HEK293T (cell line): ENCODE measurements around the gene NTN1.

ENCODE experiments used
- CTCF ChIA-PET: fragments of 350-600 bp; formaldehyde crosslinking; extraction: SDS; loops from one replicate; lab custom pipeline; 2021; ENCODE audit warnings: antibody characterized with exemption, inconsistent platforms; lab: Yijun Ruan, JAX
- POLR2A ChIA-PET: fragments of 350-600 bp; formaldehyde crosslinking; extraction: SDS; loops from one replicate; lab custom pipeline; 2020; ENCODE audit warnings: antibody characterized with exemption, inconsistent platforms; lab: Yijun Ruan, JAX
- DNase-seq: peaks from one replicate; pipeline ENCODE4 v3.0.0; 2012; ENCODE audit warnings: mixed read lengths; ENCODE audit errors: extremely low spot score
- ARNT ChIP-seq: fragments of 450-650 bp; IDR thresholded peaks from 2 replicates; pipeline ENCODE4 v1.6.1; 2017; ENCODE audit warnings: mild to moderate bottlenecking
- BHLHE40 ChIP-seq: fragments of 450-650 bp; IDR thresholded peaks from 2 replicates; pipeline ENCODE4 v1.6.1; 2016; ENCODE audit warnings: mild to moderate bottlenecking, moderate library complexity, borderline replicate concordance
- CTBP1 ChIP-seq: fragments of 450-650 bp; IDR thresholded peaks from 2 replicates; pipeline ENCODE4 v1.6.1; 2016; ENCODE audit warnings: borderline replicate concordance
- ELF4 ChIP-seq: fragments of 450-650 bp; IDR thresholded peaks from 2 replicates; pipeline ENCODE4 v1.6.1; 2017; ENCODE audit warnings: antibody characterized with exemption
- FOXA1 ChIP-seq: fragments of 450-650 bp; IDR thresholded peaks from 2 replicates; pipeline ENCODE4 v1.6.1; 2016; ENCODE audit warnings: mild to moderate bottlenecking
- FOXK2 ChIP-seq: fragments of 450-650 bp; IDR thresholded peaks from 2 replicates; pipeline ENCODE4 v1.6.1; 2016; ENCODE audit warnings: mild to moderate bottlenecking
- FOXM1 ChIP-seq: fragments of 450-650 bp; IDR thresholded peaks from 2 replicates; pipeline ENCODE4 v1.6.1; 2017; ENCODE audit warnings: mild to moderate bottlenecking, borderline replicate concordance
- HDGF ChIP-seq: fragments of 450-650 bp; IDR thresholded peaks from 2 replicates; pipeline ENCODE4 v1.6.1; 2017; ENCODE audit warnings: antibody characterized with exemption, borderline replicate concordance
- L3MBTL2 ChIP-seq: fragments of 450-650 bp; conservative IDR thresholded peaks from 2 replicates; pipeline ENCODE4 v1.6.1; 2016; ENCODE audit warnings: mild to moderate bottlenecking
- LEF1 ChIP-seq: fragments of 450-650 bp; IDR thresholded peaks from 2 replicates; pipeline ENCODE4 v1.6.1; 2017; ENCODE audit warnings: mild to moderate bottlenecking, borderline replicate concordance
- NFRKB ChIP-seq: fragments of 450-650 bp; IDR thresholded peaks from 2 replicates; pipeline ENCODE4 v1.6.1; 2016; ENCODE audit warnings: mild to moderate bottlenecking, moderate library complexity
- PKNOX1 ChIP-seq: fragments of 450-650 bp; IDR thresholded peaks from 2 replicates; pipeline ENCODE4 v1.6.1; 2016
- SP1 ChIP-seq: fragments of 450-650 bp; IDR thresholded peaks from 2 replicates; pipeline ENCODE4 v1.6.1; 2017
- SUZ12 ChIP-seq: fragments of 450-650 bp; IDR thresholded peaks from 2 replicates; pipeline ENCODE4 v1.6.1; 2016; ENCODE audit warnings: mild to moderate bottlenecking
- TARDBP ChIP-seq: fragments of 450-650 bp; IDR thresholded peaks from 2 replicates; pipeline ENCODE4 v1.6.1; 2016
- ZNF384 ChIP-seq: fragments of 450-650 bp; IDR thresholded peaks from 2 replicates; pipeline ENCODE4 v1.6.1; 2016

NTN1 gene

GRCh38 chr17:9287306-9287705 is 266.0 kb downstream of the NTN1 start:
- no peak for TF ChIP-seq NFRKB
- TF ChIP-seq BHLHE40 = no peak
- no peak for TF ChIP-seq ARNT
- no peak for TF ChIP-seq ZNF384
- TF ChIP-seq FOXA1 = no peak
- no peak for TF ChIP-seq L3MBTL2
- CTCF ChIA-PET = no interaction called here
- no peak for DNase-seq
- POLR2A ChIA-PET = no interaction called here

GRCh38 chr17:9290226-9290613 is 268.9 kb downstream of the NTN1 start:
- no peak for DNase-seq
- CTCF ChIA-PET = no interaction called here
- no peak for TF ChIP-seq TARDBP
- no peak for TF ChIP-seq SP1
- TF ChIP-seq FOXK2 = no peak
- TF ChIP-seq BHLHE40 = no peak
- no peak for TF ChIP-seq CTBP1
- no peak for TF ChIP-seq ELF4
- no peak for TF ChIP-seq PKNOX1
- TF ChIP-seq LEF1 = no peak
- TF ChIP-seq FOXA1 = no peak
- no peak for TF ChIP-seq HDGF
- TF ChIP-seq FOXM1 = no peak
- POLR2A ChIA-PET = no interaction called here

- POLR2A ChIA-PET = no interaction called here
- TF ChIP-seq PKNOX1 = peak; percentile 85
- TF ChIP-seq SUZ12 = no peak
- DNase-seq = peak; percentile 63
- CTCF ChIA-PET = interaction anchor here (0.6 to 2.3 kb wide), 8 partner anchors 9 to 733 kb away, joined by 3 to 9 read pairs (median 3); no protein-coding TSS in a partner anchor
Measured at GRCh38 chr17:9291912-9292560, 270.7 kb downstream of the NTN1 start.

GRCh38 chr17:9292561-9292941 is 271.2 kb downstream of the NTN1 start:
- TF ChIP-seq ZNF384 (no peak), CTBP1 (no peak), HDGF (no peak), FOXM1 (no peak), NFRKB (no peak), L3MBTL2 (no peak), BHLHE40 (no peak), SUZ12 (no peak), FOXA1 (no peak), LEF1 (no peak)
- CTCF ChIA-PET = interaction anchor here (0.6 to 2.3 kb wide), 5 partner anchors 10 to 295 kb away, joined by 3 to 9 read pairs (median 3); no protein-coding TSS in a partner anchor
- POLR2A ChIA-PET = no interaction called here
- DNase-seq = no peak
